Right renal pelvis (tissue), 4 donors: ENCODE results near the gene AOC2. TPM values are rescaled to one million over a fixed set of nuclear protein-coding genes. Genes with fewer than 3 reads are reported as not detected.
"Not testable (repeated sequence)": the region's sequence is repeated elsewhere in the genome, so short reads cannot be mapped to it uniquely, and the experiment has no call there.

Experiments
- DNase-seq, 4 donors: peaks; one replicate each; pipeline ENCODE4 v3.0.0-alpha.2; 2013; ENCODE audit warnings: low read depth in 4 of 4, low spot score in 3 of 4, missing footprints in 1 of 4
- polyA plus RNA-seq, 4 donors: library from polyadenylated mRNA; unstranded; fragments of 120-200 nt; gene quantifications; one replicate each; pipeline ENCODE4 v1.2.1, GENCODE V29; 2013; ENCODE audit not compliant: insufficient read length in 4 of 4

The AOC2 gene
- polyA plus RNA-seq, 4 donors, result 0.83 to 1.2 (median 1.2) TPM

DNA sequence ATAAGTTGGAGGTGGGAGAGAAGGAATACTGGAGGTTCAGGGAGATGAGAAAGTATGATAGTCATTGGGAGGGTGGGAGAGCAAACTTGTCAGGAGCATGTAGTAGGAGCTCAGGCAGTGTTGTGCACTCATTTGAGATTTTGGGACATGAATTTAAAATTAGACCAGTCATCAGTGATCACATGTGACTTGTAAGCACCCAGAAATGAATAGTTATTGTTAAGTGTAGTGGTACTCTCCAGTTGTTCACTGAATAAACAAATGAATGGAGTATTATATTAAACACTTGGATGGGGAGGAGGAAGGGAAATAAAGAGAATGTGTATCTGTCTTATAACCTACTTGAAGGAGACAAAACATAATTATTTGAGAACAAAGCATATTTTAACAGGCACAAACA lies 13.4 kb upstream of the AOC2 start:
- DNase-seq, result no peak

DNA sequence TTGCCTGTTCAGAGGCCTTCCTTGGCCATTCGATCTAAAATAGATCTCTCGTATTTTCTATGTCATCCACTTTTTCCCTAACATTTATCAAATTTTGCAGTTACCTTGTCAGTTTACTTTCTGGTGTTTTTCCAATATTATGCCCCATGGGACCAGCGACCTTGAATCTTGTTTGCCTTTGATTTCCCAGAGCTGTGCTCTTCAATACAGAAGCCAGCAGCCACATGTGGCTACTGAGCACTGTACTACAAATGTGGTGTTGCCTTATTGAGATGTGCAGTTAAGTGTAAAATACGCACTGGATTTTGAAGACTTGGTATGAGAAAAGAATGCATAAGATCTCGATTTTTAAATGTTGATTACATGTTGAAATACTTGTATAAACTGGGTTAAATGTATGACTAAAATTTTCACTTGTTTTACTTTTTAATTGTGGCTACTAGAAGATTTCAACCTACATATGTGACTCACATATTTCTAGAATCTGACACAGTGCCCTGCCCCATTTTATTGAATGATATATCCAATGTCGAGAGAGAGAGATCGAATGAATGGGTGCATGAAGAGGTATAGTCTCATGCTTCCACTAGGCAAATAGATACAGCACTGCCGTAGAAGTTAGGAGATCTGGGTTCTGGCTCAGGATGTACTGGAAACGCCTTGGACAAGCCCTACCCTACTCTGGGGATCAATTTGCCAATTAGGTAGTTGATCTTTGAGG lies 12.0 kb upstream of the AOC2 start:
- DNase-seq, result no peak

DNA sequence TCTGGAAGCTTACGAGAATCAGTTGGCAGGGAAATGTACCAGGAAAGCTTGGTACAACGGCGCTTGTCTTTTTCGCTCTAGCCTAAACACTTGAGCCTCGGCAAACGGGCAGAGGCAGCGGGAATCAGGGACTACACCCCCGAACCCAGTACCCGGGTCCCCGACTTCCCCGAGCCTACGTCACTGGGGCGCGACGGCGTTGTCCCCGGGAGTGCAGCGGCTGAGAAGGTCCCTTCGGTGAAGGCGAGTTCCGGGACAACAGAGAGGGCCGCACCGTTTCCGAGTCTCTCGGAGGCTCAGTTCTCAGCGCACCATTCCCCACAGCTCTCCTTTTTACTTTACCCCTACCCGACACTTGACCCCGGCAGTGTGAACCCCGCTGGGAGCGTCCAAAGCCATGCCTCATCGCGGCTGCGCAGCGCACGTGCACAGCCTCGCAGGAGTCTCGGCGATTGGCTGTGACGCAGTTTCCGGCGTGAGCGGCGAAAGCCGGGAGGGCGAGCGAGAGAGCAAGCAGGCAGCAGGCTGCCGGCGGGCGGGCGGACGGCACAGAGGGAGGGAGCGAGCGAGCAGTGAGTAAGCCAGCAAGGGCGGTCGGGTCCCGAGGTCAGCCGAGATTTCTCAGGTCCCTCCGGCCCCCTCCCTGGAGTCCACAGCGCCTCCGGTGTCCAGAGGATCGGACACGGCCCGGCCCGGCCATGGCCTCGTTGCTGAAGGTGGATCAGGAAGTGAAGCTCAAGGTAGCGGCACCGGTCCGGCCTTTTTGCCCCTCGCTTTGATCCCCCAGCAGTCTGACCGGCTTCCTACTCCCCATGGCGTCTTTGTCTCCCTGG lies 11.2 kb upstream of the AOC2 start, which contains the start of gene PSME3:
Gene PSME3, plus strand, starts transcription at position 464 of the 833 bp plus-strand sequence. Its CDS starts 235 bp downstream, at position 699.
- peak; percentile 77 to 92 (median 80) for DNase-seq

DNA sequence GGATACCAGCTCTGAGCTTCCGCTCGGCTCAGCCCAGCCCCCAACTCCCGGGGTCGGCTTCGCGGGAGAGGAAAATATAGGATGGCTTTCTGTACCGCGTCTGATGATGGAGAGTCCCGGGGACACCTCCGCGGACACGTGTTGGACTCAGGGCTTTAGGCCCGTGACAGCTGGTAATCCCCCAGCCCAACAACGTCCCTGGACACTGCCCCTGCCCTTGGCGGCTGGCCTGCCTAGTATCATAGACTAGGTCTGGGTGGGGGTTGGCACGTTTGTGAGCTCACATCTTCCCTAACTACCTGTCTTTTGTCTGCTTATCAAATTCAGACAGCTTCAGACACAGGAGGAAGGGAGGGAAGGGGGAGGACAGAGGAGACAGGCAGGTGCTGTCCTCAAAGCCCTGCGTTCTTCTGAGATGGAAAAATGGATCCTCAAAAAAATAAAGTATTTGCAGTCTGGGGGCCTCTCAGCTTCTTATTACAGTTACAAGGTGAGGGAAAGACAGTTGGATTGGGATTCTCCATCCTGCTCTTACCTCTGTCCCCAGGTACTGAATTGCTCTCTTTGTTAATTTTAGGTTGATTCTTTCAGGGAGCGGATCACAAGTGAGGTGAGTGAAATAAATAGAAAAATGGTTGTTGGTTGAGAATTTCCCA lies 10.5 kb upstream of the AOC2 start:
- no peak for DNase-seq

DNA sequence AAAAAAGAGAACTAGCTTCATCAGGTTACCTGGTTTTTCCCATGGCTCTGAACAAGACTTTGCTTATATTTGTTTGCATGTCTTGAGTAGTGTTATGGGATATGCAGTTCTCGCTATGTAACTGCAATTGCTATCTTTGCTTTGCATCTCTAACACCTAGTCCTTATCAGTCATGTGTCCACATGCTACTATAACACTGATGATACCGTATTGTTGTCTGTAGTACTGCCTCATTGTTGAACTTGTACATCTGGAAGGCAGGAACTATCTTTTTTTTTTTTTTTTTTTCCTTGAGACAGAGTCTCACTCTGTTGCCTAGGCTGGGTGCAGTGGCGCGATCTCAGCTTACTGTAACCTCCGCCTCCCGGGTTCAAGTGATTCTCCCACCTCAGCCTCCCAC lies 8.6 kb upstream of the AOC2 start:
- no peak for DNase-seq

DNA sequence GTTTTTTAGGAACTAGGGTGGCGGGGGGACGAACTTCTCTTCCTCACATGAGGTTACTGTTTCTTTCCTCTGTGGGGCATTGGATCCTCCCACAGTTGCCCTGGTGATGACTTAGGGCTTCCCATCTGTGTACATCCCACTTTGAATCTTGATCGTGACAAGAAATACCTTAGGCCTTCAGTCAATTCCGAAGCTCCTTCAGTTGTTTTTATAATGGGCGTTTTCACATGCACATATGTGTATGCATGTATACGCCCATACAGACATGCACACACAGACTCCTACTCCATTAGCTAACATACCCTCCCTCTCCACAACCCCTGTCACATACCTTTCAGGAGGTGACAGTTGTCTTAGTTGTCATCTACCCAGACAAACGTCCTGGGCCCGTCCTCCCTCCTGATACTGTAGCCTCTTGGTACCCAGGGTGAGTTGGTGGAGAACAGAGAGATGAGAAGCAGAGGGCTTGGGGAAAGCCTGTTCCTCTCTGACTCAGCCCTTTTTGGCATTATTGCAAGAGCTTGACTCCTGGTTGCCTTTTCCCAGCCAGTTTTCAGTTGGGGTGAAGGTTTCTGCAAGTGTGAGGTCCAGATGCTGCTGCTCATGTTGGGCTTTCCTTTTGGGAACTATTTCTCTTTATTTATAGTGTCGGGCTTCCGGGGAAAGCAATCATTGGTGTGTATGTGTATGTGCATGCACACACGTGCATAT lies 2.2 kb upstream of the AOC2 start:
- DNase-seq, result no peak

DNA sequence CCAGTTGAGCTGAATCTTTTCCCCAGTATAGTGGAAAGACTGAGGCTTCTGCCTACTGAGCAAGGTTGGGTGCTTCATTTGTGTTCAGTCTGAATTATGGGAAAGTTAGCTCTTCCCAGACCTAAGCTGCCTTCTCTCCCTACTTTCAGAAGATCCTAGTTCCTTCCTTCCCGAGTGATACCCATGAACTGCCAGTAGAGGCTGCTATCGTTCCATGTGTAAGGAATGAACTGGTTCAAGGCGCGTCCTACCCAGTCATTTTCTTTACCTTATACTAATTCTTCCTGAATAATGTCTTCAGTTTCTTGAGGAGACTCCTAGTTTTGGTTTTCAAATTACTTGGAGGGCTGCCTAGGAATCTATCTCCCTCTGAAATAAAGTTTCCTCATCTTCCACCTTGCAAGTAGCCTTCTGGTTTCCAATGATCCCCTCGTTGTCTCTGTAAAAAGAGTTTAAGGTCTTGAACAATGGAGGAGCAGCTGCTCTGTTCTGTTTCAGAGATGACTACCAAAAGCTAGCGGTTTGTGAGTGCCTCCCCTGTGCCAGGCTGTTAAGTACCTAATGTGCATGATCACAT lies 934 bp upstream of the AOC2 start:
- no peak for DNase-seq

DNA sequence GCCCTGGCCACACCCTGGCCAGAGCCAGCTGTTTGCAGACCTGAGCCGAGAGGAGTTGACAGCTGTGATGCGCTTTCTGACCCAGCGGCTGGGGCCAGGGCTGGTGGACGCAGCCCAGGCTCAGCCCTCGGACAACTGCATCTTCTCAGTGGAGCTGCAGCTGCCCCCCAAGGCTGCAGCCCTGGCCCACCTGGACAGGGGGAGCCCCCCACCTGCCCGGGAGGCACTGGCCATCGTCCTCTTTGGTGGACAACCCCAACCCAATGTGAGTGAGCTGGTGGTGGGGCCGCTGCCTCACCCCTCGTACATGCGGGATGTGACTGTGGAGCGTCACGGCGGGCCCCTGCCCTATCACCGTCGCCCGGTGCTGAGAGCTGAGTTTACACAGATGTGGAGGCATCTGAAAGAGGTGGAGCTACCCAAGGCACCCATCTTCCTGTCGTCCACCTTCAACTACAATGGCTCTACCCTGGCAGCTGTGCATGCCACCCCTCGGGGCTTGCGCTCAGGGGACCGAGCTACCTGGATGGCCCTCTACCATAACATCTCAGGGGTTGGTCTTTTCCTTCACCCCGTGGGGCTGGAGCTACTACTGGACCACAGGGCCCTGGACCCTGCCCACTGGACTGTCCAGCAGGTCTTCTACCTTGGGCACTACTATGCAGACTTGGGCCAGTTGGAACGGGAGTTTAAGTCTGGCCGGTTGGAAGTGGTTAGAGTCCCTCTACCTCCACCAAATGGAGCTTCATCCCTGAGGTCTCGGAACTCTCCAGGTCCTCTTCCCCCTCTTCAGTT lies 578 bp downstream of the AOC2 start:
- no peak for DNase-seq

DNA sequence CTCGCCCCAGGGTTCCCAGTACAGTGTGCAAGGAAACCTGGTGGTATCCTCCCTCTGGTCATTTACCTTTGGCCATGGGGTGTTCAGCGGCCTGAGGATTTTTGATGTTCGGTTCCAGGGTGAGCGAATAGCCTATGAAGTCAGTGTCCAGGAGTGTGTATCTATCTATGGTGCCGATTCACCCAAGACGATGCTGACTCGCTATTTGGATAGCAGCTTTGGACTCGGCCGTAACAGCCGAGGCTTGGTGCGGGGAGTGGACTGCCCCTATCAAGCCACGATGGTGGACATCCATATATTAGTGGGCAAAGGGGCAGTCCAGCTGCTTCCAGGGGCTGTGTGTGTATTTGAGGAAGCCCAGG lies 1.2 kb downstream of the AOC2 start:
- no peak for DNase-seq

DNA sequence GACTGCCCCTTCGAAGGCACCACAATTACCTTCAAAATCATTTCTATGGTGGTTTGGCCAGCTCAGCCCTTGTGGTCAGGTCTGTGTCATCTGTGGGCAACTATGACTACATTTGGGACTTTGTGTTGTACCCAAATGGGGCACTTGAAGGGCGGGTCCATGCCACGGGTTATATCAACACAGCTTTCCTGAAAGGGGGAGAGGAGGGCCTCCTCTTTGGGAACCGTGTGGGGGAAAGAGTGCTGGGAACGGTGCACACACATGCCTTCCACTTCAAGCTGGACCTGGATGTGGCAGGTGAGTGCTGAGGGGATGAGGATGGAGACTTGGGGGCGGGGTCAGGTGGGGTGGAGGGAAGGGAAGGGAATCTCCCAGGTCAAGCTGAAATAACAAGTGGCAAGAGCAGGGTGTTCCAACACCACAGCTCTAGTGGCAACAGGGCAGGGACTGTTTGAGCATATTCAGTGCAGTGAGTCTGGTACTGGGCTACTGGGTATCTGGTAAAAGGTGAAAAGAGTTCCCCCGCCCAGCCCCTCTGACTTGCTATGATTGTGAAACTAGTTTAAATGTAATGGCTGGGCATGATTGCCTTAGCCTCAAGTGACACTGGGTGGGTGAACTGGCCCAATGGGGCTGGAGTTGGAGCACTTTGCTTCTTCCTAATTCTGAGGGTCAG lies 1.7 kb downstream of the AOC2 start:
- DNase-seq, result no peak

DNA sequence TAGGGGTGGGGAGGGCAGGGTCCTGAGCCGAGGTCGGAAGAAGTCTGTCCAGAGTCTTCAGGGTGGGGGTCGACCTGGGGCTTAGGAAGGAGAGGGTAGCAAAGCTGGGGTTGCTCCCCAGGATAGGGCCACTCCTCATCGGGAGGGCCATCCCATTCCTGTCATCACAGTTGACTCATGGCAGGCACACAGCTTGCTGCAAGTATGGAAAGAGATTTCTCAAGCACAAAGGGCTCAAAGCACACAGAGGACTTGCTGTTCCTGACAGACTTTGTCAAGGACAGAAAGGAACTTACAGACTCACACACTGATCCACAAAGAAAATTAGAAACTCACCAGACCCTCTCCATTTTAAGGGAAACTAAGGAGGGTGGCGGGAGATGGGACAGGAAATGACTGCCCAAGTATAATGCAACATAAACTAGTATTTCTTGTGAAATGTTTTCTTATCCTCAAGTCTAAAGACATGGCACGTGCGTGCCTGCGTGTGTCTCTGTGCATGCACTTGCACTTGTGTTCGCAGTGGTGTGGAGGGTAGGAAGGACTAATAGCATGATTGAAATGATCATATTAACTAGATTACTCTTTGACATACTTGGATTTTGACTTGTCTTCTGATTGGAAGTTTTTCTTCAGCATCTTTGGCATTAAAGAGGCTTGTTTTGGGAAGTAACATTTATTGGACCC lies 2.4 kb downstream of the AOC2 start:
- no peak for DNase-seq

DNA sequence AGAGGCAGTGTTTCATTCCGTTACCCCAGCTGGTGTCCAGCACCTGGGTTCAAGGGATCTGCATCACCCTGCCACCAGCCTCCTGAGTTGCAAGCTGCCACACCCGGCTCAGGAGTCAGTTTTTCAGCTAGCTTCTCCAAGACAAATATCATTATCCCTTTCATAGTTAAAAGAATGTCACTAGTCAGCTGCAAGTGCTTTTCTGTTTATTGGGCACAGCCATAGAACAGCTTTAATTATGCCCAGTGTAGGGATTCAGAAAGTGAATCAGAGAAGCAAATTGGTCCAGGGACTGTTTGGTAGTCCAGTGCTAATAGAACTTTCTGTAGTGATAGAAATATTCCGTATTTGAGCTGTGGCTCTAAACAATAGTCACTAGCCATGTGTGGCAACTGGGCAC lies 3.7 kb downstream of the AOC2 start:
- no peak for DNase-seq

DNA sequence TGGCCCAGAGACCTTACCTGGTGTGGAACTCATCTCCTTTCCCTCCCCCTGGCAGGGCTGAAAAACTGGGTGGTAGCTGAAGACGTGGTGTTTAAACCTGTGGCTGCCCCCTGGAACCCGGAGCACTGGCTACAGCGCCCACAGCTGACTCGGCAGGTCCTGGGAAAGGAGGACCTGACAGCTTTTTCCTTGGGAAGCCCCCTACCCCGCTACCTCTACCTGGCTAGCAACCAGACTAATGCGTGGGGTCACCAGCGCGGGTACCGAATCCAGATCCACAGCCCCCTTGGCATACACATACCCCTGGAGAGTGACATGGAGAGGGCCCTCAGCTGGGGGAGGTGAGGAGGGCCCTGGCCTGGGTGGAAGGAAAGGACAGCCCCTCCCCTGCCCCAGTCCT lies 4.7 kb downstream of the AOC2 start:
- no peak for DNase-seq

DNA sequence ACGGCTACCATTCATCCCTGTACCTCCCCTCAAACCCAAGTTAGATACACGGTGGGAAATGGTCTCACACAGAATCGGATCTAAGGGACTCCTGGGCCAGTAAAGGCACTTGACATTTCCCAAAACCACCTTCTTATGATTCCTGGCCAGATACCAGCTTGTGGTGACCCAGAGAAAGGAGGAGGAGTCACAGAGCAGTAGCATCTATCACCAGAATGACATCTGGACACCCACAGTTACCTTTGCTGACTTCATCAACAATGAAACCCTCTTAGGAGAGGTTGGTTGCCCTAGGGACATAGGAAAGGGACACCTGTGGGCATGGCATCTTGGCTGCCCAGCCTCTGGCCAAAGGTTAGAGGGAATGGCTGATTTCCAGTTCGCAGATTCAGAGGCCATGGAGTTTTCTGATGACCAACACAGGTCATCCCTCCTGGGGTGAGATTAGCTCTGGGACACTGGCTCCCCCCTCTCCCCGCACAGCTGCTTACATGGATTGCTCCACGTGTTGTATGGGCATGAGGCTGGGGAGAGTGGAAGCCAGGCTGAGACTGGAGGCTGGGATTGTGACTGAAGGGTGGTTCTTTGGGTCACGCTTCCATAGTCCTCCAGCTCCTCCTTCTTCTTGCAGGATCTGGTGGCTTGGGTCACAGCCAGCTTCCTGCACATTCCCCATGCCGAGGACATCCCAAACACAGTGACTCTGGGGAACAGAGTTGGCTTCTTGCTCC lies 5.2 kb downstream of the AOC2 start:
- DNase-seq, result no peak

DNA sequence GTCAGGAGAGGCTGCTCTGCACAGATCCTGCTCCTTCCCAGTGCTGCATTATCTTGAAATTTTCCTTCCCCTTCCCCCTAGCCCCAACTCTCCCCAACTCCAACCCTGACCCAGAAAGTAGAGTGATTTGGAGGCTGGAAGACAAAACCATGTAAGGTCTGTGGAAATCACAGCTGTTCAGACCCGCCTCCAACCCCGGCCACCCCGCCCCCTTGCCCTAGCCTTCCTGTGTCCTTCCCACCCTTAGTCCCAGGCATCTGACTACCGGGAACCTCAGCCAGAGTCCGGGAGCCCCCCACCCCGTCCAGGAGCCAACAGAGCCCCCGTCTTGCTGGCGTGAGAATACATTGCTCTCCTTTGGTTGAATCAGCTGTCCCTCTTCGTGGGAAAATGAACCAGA lies 6.6 kb downstream of the AOC2 start, which contains the start of gene AOC3:
Gene AOC3, plus strand, starts transcription at position 246 of the 400 bp plus-strand sequence. Its CDS starts 145 bp downstream, at position 391.
- no peak for DNase-seq

DNA sequence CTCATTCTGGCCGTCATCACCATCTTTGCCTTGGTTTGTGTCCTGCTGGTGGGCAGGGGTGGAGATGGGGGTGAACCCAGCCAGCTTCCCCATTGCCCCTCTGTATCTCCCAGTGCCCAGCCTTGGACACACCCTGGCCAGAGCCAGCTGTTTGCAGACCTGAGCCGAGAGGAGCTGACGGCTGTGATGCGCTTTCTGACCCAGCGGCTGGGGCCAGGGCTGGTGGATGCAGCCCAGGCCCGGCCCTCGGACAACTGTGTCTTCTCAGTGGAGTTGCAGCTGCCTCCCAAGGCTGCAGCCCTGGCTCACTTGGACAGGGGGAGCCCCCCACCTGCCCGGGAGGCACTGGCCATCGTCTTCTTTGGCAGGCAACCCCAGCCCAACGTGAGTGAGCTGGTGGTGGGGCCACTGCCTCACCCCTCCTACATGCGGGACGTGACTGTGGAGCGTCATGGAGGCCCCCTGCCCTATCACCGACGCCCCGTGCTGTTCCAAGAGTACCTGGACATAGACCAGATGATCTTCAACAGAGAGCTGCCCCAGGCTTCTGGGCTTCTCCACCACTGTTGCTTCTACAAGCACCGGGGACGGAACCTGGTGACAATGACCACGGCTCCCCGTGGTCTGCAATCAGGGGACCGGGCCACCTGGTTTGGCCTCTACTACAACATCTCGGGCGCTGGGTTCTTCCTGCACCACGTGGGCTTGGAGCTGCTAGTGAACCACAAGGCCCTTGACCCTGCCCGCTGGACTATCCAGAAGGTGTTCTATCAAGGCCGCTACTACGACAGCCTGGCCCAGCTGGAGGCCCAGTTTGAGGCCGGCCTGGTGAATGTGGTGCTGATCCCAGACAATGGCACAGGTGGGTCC lies 7.2 kb downstream of the AOC2 start:
- not testable (repeated sequence) for DNase-seq

DNA sequence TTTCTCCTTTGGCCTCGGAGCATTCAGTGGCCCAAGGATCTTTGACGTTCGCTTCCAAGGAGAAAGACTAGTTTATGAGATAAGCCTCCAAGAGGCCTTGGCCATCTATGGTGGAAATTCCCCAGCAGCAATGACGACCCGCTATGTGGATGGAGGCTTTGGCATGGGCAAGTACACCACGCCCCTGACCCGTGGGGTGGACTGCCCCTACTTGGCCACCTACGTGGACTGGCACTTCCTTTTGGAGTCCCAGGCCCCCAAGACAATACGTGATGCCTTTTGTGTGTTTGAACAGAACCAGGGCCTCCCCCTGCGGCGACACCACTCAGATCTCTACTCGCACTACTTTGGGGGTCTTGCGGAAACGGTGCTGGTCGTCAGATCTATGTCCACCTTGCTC lies 8.0 kb downstream of the AOC2 start:
- DNase-seq, result no peak
